DOHH2 (cell line): ENCODE data around the gene ASTL.

Experiments used
- CTCF ChIP-seq: fragments of 200-600 bp; sonication (generic); IDR thresholded peaks from one replicate; pipeline ENCODE4 v1.5.1; 2014; ENCODE audit warnings: antibody characterized with exemption, mild to moderate bottlenecking, low read depth, low read length; ENCODE audit not compliant: poor library complexity, severe bottlenecking
- EZH2phosphoT487 ChIP-seq: fragments of 200-600 bp; sonication (generic); IDR thresholded peaks from 2 replicates; pipeline ENCODE4 v1.6.1; 2017; ENCODE audit warnings: borderline replicate concordance, mild to moderate bottlenecking, antibody characterized with exemption, low read length, moderate library complexity, mixed read lengths

GRCh38 chr2:96119389-96119751 is 18.9 kb downstream of the ASTL start:
- TF ChIP-seq CTCF = no peak
- TF ChIP-seq EZH2phosphoT487 = no peak
